HG02870 (cell line): ENCODE measurements around the gene REG4.

ENCODE experiments used
- ATAC-seq: cut with Tn5 transposase; IDR thresholded peaks from one replicate; pipeline ENCODE4 v1.9.1; 2021; ENCODE audit warnings: mild to moderate bottlenecking, moderate library complexity; ENCODE audit not compliant: unreplicated experiment

Gene REG4

DNA sequence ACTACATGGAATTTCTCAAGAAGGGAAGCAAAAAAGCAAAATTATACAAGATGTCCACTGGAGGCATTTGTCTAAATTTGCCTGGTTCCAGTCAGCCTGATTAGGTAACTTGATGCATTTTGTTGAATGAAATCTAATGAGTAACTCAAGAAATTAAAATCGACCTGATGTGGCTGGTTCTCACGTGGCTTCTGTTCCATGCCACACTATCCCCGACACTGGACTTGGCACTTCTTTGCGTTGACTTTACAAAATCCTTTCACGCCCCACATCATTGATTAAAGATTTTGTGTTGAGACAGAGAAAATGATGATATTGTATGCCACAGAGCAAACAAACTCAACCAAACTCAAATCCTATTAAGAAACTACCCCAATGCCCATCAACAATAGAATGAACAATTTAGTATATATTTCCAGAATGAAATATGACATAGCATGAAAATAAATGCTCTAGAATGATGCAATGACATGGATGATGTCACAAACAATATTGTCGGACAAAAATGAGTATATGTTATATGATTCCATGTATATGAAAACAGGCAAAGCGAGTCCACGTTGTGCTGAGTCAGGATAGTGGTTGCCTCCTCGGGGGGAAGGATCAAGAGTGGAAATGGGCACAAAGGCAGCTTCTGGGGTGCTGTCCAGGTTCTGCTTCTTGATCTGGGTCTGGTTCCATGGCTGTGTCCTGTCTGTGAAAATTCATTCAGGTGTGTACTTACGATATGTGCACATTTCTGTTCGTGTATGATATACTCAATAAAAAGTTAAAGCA is 29.6 kb downstream of the REG4 start:
- no peak for ATAC-seq

DNA sequence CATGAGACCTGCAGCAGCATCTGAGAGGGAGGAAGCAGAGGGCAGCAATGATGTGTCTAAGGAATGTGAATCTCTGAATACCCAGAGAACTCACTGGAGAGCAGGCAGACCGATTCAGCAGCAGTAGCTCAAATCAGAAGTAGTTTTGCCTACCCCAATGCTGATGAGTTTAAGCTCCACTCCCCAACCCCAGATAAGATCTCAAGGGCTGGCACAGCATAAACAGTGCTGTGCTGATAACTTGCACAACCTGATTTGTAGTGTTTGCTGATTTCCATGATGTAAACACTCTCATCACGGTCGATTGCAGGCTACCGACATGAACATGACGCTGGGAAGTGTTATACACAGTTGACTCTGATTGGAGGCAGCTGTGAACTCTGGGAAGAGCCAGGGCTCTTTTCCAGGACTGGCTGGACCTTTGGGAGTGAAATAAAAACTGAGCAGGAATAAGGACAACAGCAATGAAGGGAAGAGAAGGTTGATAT is 31.3 kb downstream of the REG4 start:
- no peak for ATAC-seq

DNA sequence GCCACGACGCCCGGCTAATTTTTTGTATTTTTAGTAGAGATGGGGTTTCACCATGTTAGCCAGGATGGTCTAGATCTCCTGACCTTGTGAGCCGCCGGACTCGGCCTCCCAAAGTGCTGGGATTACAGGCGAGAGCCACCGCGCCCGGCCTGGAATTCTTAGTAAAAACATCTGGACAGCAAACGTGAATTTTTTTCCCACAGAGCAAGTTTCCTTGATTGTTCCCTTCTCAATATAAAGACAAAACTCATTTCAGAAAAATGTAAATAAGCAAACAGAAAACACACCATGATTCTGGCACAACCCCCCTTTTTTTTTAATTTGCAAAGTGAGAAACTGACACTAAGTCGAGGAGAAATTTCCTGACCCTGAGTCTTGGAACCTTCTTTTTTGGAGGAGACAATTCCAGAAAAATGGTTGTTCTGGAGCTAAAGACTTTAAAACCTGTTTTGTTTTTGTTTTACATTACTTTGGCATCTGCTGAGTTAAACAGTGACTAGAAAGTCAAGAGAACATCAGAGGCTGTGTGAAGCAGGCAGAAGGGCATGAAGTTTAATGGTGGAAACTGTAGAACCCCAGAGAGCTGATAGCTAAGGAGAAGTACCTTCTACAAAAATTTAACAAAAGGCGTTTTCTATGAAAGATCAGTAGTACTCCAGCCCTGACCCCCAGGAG is 32.2 kb downstream of the REG4 start:
- no peak for ATAC-seq

DNA sequence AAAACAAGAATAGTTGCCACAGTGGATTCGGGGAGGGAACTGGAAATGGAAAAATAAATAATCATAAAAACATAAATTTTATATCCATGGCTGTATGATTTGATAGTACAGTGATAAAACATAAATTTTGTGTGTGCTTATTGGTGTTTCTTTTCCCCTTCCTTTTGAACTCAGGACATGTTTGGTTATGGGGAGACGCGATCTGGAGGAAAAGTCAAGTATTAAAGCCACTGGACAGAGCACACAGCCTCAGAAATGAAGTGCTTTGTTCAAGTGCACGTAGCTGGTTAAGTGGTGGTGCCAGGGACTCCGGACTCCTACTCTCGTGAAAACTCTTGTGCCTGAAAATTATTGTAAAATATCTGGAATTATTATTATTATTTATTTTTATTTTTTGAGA is 32.9 kb downstream of the REG4 start:
- no peak for ATAC-seq

DNA sequence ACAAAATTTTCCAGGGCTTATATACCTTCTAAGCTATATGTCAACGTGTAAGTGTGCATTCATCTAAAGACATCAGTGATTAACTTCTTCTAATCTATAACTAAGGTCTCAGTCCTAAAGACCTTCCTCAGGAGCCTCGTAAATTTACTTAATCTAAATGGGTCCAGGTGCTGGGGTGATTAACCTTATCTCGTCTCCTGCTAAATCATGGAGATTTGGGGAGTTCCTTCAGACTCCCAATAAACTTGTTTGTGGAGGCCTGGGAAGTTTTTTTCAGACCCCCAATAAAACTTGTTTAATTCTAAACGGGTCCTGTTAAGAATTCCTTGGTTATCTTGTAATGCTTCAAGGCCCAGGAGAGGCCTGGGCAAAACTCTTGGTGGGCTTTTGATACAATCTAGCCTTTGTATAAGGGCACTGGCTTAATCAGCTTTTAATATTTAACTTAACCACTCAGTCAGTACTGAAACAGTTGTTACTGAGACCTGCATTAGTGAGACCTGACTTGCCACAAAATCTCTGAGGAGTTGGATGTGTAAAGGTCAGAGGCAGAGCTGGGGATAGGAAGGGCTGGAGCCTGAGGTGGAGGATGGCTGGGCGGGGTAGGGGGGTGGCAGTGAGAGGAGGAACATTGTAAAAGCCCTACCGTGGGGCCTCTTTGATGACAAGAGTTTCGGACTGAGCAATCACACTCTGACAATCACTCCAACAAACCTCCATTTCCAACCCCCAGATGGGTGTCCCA is 36.3 kb downstream of the REG4 start:
- no peak for ATAC-seq

DNA sequence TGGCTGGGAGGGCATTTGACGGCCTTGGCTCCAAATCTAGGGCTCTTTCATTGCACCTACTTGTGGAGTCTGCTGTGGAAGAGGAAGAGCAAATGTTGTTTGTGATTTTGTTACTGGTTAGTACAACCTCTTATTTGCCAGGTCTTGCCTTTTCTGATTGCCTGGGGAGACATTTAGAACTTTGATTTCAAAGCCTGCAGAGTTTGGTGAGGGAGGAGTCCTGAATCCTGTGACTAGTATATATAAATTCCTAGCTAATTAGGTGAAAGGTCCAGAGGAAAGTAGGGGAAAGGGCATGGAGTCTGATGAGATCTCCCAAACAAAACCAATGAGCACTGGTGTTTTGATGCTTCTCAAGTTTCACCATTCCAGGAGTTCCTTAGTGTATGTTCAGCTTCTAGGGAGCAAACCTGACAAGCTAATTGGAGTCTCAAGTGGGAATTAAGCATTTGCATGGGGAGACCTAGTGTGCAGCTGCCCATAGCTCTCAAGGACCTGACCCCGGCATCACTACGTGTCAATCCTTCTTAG is 37.5 kb downstream of the REG4 start:
- no peak for ATAC-seq

DNA sequence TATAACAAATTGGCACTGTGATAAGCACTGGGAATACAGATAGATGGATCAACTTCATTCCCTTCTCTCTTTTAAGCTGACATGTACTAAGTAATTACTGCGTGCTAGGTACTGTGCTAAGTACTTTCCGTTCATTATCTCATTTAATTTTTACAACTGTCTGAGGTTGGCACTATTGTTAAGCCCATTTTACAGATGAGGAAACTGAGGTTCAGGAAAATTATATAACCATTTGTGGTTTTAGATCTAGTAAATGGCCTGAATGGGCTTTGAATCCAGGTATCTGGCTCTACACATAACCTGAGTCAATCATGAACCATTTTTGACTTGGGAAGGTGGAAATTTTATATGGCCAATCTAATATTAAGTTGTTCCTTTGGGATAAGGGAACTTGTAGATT is 39.0 kb downstream of the REG4 start:
- ATAC-seq, result no peak

DNA sequence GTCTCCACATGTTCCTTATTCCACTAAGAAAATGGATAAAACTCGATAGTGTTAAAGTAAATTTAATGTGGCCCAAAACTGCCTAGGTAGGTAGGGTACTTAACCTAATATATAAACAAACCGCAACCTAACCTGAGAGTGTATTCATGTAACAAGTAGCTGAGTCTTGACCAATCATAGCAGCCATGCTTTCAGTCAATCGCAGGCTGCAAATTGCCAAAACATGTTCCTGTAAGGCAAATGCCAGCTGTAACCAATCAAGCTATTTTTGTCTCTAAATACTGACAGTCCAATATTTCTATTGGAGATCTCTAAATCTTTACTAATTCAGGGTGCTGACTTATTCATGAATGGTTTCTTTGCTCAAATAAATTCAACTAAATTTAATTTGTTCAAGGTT is 39.5 kb downstream of the REG4 start:
- ATAC-seq, result no peak

DNA sequence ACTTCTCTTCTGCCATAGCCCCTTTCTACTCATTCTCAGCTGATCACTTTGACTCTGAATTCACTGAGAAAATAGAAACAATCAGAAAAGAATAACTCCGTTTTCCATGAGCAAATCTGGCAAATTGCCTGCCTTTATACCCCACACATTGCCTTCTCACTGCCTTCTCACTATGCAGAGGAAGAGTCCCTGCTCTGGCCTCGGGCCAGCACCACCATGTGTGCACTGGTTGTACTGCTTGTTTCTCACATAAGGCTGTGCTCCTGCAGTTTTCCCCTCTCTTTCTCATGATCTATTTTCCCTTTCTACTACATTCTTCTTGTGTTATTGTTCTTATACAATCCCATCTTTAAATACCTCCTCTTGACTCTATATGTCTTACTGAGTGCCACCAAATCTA is 40.2 kb downstream of the REG4 start:
- ATAC-seq, result no peak

DNA sequence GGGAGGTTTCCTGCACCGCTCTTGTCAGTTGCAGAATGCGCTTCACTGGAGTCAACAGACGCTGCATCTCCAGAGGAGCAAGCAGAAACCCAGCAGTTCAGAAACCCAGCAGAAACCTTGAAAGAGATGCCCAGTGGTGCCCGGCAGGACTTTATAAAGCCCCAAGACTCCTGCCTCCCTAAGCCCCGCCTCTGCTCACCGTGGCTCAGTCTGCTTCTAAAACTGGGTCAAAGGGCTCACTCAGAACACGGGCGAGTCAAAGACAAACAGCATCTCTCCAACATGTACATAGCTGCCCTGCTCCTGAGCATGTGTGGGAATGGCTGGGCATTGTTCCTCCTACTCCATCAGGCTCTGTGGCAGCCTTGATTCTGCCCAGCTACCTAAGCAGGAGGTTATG is 42.5 kb downstream of the REG4 start, which contains the start of gene HMGCS2:
Gene HMGCS2, minus strand, starts transcription at position 128 of the 400 bp plus-strand sequence. Its CDS starts 61 bp downstream, at position 67.
- ATAC-seq, result no peak

DNA sequence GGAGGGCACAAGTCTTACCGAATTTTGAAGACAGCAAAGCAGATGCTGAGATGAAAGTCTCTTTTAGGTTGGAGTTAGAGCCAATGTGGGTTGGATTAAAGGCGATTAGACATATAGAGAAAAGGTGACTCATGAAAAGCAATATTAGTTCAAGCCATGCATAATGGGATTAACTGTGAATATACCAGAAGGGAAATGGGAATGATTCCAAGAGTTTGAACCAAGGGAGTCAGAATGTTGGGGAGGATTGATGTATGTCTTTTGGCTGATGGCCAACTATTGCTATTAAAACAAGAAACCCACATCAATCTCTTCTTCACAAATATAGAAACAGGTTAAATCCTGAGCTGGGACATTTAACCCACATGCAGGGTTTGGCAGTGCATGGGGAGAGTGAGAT is 43.8 kb downstream of the REG4 start:
- ATAC-seq, result no peak

DNA sequence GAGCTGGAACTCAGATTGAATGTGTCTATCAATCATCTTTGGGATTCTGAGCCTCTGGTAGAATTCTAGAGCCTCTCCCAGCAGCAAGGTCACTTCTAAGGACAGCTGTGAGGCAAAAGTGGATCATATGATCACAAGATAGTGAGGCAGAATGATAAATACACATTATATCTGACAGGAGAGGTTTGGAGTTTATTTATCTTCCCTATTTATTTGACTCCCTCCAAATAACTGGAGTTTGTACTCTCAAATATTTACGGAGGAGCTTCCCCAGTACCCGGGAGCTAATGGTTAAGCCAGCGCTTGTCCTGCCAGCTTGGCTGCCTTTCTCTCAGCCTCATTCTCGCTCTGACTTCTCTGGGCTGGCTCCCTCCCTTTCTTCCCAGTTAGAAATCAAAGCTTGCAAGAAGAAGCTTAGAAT is 44.9 kb downstream of the REG4 start:
- ATAC-seq, result no peak

DNA sequence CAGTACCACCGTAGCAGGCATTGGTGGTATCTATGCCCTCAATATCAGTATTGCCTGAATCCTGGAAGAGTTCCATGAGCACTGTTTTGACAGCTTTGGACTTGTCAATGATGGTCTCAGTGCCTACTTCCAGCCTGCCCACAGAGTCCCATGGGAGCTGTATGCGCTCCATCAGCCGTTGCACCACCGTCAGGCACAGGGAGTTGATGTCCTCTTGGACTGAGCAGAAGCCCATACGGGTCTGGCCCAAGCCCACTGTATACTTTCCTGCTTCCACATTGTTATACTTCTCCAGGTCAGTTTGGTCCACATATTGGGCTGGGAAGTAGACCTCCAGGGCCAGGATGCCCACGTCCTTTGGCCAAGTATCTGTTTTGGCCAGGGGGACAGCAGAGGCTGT is 47.0 kb downstream of the REG4 start:
- ATAC-seq, result no peak

DNA sequence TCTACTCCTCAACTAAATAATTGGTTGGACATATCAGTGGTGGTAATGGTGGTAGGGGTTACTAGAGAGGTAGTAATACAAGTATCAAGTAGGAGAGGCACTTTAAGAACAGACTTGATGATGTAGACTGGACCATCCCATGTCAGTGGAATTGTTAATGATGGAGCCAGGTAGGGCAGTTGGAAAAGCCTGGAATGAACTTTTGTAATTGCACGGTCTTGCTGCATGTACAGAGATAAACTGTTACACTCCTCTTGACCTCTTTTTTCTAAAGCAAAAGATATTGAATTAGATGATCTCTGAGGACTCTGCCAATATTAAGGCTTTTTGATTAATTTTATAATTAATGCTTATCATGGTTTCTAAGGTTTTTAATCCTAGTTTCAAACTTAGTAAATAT is 48.3 kb downstream of the REG4 start:
- no peak for ATAC-seq

DNA sequence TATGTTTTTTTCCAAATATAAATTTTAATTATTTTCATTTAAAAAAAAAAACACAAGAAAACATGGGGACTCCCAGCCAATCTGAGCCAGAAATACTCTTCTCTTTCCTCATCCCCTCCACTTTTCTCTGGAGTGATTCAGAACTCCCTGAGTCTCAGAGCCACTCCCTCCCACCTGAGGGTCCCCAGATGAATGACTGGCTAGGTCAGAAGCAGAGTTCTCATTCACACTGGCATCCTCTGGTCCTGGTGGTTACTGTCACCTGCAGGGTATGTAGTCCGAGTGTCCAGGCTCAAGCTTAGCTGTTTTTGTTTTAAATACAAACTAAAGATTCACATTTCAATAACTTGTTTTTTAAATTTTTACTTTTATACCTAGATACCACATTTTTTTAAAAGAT is 48.9 kb downstream of the REG4 start:
- no peak for ATAC-seq

DNA sequence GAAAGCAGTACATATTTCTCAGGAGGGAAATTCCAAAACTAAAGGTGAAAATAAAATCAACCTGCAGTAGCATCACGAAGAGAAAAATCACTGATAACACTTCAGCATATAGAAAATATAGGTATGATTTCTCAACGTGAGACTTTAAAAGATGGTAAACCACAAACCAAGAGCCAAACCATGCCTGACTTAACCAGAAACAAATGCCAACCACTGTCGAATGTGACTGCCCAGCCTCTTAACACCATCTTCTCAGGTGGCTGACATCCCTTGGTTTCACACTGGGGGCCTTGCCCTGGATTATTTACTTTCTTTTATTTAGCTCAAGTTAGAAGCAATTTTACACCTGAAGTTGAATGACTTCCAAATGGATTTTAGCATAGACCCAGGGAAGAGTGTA is 52.7 kb downstream of the REG4 start:
- no peak for ATAC-seq

DNA sequence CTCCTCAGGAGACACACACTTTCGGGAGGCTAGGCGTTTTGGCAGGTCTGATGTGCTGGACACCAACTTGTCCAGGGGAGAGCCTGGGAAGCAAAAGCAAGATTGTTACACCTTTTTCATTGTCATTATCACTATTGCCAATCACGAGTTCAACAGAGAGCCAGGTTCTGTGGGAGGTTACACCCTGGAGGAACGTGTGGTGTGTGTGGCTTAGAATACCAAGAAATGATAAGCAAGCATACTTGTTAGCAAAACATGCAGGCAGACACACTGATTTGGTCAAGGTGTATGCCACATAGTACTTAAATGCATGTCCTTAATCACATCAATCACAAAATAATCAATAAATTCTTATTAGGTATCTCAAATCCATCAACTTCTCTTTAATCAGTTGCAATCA is 58.7 kb downstream of the REG4 start:
- no peak for ATAC-seq

DNA sequence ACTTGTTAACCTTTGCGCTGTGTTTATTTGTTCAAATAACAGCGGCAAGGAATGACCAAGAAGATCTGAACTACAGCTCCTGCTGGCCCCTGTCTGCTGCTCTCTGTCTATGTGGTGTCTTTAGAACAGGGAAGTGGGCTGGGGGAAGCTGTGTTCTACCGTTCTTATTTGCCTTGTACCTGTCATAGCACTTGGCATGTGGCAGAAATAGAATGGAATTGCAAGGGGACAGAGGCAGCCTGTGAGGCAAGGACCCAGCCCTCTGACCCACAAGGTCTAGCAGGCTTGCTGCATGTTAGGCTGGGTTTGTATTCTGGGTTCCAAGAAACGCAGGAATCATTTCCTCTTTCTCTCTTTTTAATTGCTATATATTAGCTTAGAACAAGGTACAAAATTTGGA is 63.2 kb downstream of the REG4 start:
- no peak for ATAC-seq

DNA sequence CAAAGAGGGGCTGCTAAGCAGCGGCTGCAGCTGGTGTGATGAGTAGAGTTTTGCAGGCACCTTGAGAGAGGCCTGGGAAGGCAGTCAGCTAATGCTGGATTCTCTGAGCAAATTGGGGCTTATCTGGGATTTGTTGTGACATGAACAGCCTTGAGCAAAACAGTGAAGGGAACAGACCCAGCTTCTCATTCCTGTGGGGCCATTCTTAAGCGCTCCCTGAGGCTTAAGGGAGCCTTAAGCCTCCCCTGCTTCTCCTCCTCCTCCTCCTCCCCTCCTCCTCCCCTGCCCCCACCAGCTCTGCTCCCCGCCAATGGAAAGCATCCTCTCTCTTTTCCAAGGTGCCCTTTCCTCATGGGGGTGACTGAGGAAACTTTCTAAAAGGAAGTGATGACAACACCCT is 63.8 kb downstream of the REG4 start:
- ATAC-seq, result no peak

DNA sequence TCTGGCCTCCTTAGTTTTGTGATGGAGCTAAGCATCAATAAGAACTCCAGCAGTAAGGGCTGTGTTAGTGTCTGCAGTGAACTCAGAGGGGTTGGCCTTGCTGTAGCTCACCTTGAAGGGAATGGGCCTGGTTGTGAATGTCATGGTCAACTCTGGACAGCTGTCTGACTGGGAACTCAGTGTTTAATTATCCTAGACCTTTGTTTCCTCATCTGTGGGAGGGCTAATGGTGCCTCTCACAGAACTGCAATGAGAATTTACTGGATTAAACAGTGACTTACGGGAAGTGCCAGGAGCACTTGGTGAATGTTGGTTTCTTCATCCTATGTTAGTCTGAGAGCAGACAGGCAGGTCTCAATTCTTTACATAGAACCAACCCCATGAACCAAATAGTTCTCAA is 66.2 kb downstream of the REG4 start:
- ATAC-seq, result no peak

DNA sequence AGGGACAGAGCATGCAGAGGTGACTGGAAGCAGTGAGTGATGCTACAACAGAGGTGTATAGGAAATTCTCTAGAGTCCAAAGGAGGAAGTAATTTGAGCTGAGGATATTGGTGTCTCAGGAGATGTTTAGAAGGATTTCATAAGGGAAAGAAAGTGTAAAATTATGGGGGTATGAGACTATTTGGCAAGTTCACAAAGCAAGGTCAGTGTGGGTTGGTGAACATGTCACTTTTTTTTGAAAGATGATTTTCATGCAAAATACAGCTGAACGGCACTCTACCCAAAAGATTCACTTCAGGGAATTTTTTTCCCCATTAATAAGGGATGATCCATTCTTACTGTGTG is 66.7 kb downstream of the REG4 start:
- ATAC-seq, result no peak
